ENCODE measurements around the gene EPSTI1. TPM values are rescaled to one million over a fixed set of nuclear protein-coding genes. Genes with fewer than 3 reads are reported as not detected.

The EPSTI1 gene
- total and polyA plus RNA-seq, 10 of the 15 experiments (the other 5 are each of a cell fraction or from before 2014, with no cell fraction given), result 4.7 to 32.0 (median 24.2) TPM

- TF ChIP-seq ZNF622 (IDR thresholded peaks at IDR 0.05), result no peak
- no peaks in the 10 kb centered on the region for H3K79me2 ChIP-seq (ENCODE audit: control insufficient read depth, insufficient read depth, low read length)
- CTCF ChIA-PET, result interaction anchor here (1.3 to 1.7 kb wide), 2 partner anchors 11 to 15 kb away, joined by 3 to 4 read pairs; no protein-coding TSS in a partner anchor
- H3K36me3 ChIP-seq (ENCODE audit: control insufficient read depth in 2 of 2, insufficient read depth in 2 of 2, low read length in 1 of 2), result peaks cover 0 to 1% of the 10 kb centered on the region in 2 experiments; a peak in 1 of 4 replicates
- no peaks in the 10 kb centered on the region for H3K9me3 ChIP-seq (replicated peaks; ENCODE audit: control insufficient read depth, insufficient read depth, low read length)
- no peak overlapping the region for H3K4me2 ChIP-seq (ENCODE audit: control insufficient read depth, insufficient read depth)
- H3K4me3 ChIP-seq, result no peak overlapping the region
- H3K27ac ChIP-seq (ENCODE audit: control insufficient read depth, insufficient read depth), result no peak overlapping the region
- no peak overlapping the region for H3K9ac ChIP-seq (ENCODE audit: control insufficient read depth, insufficient read depth, low read length)
- DNase-seq (ENCODE audit: low read depth, low spot score), result no peak
- FAIRE-seq, result no peak
- POLR2A ChIA-PET, result no interaction called here
- RAD21 ChIA-PET (ENCODE audit: unreplicated experiment), result no interaction called here
- intact Hi-C loops (cut with micrococcal nuclease; ENCODE audit: unreplicated experiment), result no loop called here
- no peaks in the 10 kb centered on the region for H4K20me1 ChIP-seq (ENCODE audit: control insufficient read depth, insufficient read depth)
- H2AFZ ChIP-seq (ENCODE audit: control insufficient read depth, low read depth, low read length), result no peak overlapping the region
- 93% methylated on average over 4 of the region's 4 CpGs for WGBS (ENCODE audit: insufficient coverage, insufficient replicate concordance, low lambda C conversion rate, missing lambda C conversion rate)
- no peak for ATAC-seq
- in situ Hi-C loops (cut with MboI), result no loop called here
- no TSS peak for BruUV-seq (replicated peaks)
- SMC1A ChIA-PET (ENCODE audit: uncharacterized antibody, unreplicated experiment), result interaction anchor here (1.0 to 1.5 kb wide), 3 partner anchors 11 to 43 kb away, joined by 3 to 5 read pairs (median 4); no protein-coding TSS in a partner anchor
- no peaks in the 10 kb centered on the region for H3K27me3 ChIP-seq (replicated peaks in 1 of 2; ENCODE audit: control insufficient read depth in 2 of 2, insufficient read depth in 2 of 2, low read length in 1 of 2)
- no peaks in the 10 kb centered on the region for H3K4me1 ChIP-seq (ENCODE audit: control insufficient read depth, insufficient read depth, low read length)
Measured at GRCh38 chr13:42906257-42906656, 85.8 kb downstream of the EPSTI1 start.

GRCh38 chr13:42905579-42905978, 86.5 kb downstream of the EPSTI1 start:
- RAD21 ChIA-PET (ENCODE audit: unreplicated experiment), result no interaction called here
- SMC1A ChIA-PET (ENCODE audit: uncharacterized antibody, unreplicated experiment), result interaction anchor here (1.4 to 1.5 kb wide), 2 partner anchors 10 to 42 kb away, joined by 4 to 5 read pairs; no protein-coding TSS in a partner anchor
- BruUV-seq (replicated peaks), result no TSS peak
- WGBS (ENCODE audit: insufficient coverage, insufficient replicate concordance, low lambda C conversion rate, missing lambda C conversion rate), result 50% methylated on average over 2 of the region's 2 CpGs
- FAIRE-seq, result no peak
- Histone ChIP-seq H3K79me2 (ENCODE audit: control insufficient read depth, insufficient read depth, low read length) (no peaks in the 10 kb centered on the region), H4K20me1 (ENCODE audit: control insufficient read depth, insufficient read depth) (no peaks in the 10 kb centered on the region), H3K36me3 (ENCODE audit: control insufficient read depth in 2 of 2, insufficient read depth in 2 of 2, low read length in 1 of 2) (peaks cover 0 to 1% of the 10 kb centered on the region in 2 experiments; a peak in 1 of 4 replicates), H3K27me3 (replicated peaks in 1 of 2; ENCODE audit: control insufficient read depth in 2 of 2, insufficient read depth in 2 of 2, low read length in 1 of 2) (no peaks in the 10 kb centered on the region), H3K9me3 (replicated peaks; ENCODE audit: control insufficient read depth, insufficient read depth, low read length) (no peaks in the 10 kb centered on the region), H3K9ac (ENCODE audit: control insufficient read depth, insufficient read depth, low read length) (no peak overlapping the region), H3K27ac (ENCODE audit: control insufficient read depth, insufficient read depth) (no peak overlapping the region), H3K4me1 (ENCODE audit: control insufficient read depth, insufficient read depth, low read length) (no peaks in the 10 kb centered on the region), H3K4me2 (ENCODE audit: control insufficient read depth, insufficient read depth) (no peak overlapping the region), H2AFZ (ENCODE audit: control insufficient read depth, low read depth, low read length) (no peak overlapping the region), H3K4me3 (no peak overlapping the region)
- DNase-seq (ENCODE audit: low read depth, low spot score), result no peak
- CTCF ChIA-PET, result interaction anchor here (1.7 kb wide), 1 partner anchor 12 kb away, joined by 4 read pairs; no protein-coding TSS in a partner anchor
- in situ Hi-C loops (cut with MboI) (no loop called here), intact Hi-C loops (cut with micrococcal nuclease; ENCODE audit: unreplicated experiment) (no loop called here)
- TF ChIP-seq CREM (IDR thresholded peaks at IDR 0.05; ENCODE audit: low read depth), result no peak
- TF ChIP-seq EP300 (IDR thresholded peaks at IDR 0.05; ENCODE audit: borderline replicate concordance in 1 of 2, control insufficient read depth in 1 of 2, low read depth in 2 of 2, low read length in 2 of 2), result no peak
- TF ChIP-seq FOXK2 (IDR thresholded peaks at IDR 0.05), result no peak
- TF ChIP-seq IRF4 (IDR thresholded peaks at IDR 0.05; ENCODE audit: low read depth, low read length), result no peak
- no peak for TF ChIP-seq RB1 (IDR thresholded peaks at IDR 0.05; ENCODE audit: borderline replicate concordance)
- TF ChIP-seq ATF7 (IDR thresholded peaks at IDR 0.05; ENCODE audit: low read depth), result no peak
- TF ChIP-seq ZBTB40 (IDR thresholded peaks at IDR 0.05; ENCODE audit: borderline replicate concordance), result no peak
- TF ChIP-seq CHD4 (IDR thresholded peaks at IDR 0.05), result no peak
- ATAC-seq, result no peak
- POLR2A ChIA-PET, result no interaction called here

Measured in GM12878 (cell line).